ENCODE results near the gene RBBP6.

Gene RBBP6

DNA sequence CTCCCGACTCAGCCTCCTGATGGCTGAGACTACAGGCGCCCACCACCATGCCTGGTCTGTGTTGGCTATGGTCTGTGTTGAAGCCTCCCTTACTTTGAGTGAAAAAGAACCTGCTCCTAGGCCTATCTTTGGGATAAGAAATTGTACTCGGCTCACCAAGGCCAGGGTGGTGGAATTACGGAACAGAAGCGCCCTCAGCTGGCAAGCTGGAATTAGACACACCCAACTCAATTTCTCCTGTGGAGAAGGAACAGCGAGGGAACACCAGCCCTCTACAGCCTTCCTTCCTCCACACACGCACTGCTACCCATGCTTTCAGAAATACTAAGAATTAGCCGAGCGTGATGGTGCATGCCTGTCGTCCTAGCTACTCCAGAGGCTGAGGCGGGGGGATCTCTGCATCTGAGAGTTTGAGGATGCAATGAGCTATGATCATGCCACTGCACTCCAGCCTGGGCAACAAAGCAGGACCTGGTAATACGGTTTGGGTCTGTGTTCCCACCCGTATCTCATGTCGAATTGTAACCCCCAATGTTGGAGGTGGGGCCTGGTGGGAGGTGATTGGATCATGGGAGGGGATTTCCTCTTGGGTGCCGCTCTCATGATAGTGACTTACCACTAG lies 40.1 kb upstream of the RBBP6 start:
- Histone ChIP-seq H3K4me1 (ENCODE audit: control extremely low read depth in 1 of 4, control insufficient read depth in 4 of 4, insufficient read depth in 4 of 4, low read length in 3 of 4) (peaks cover 0 to 4% (median 2%) of the 10 kb centered on the region in 4 experiments), H3K9me3 (ENCODE audit: control extremely low read depth in 1 of 5, control insufficient read depth in 4 of 5, insufficient read depth in 2 of 5, low read depth in 1 of 5, low read length in 4 of 5) (no peaks in the 10 kb centered on the region), H3K27me3 (replicated peaks in 2 of 5; ENCODE audit: control insufficient read depth in 4 of 5, insufficient read depth in 5 of 5, low read length in 4 of 5) (peaks cover 0 to 7% (median 0%) of the 10 kb centered on the region in 5 experiments), H3K36me3 (ENCODE audit: control insufficient read depth in 4 of 4, insufficient read depth in 4 of 4, low read length in 3 of 4) (no peaks in the 10 kb centered on the region), H3K4me3 (ENCODE audit: control insufficient read depth in 1 of 7, extremely low read depth in 1 of 7, insufficient read depth in 4 of 7, low read depth in 2 of 7, low read length in 6 of 7) (no peak overlapping the region), H3K27ac (ENCODE audit: insufficient read depth in 1 of 2, low read depth in 1 of 2, low read length in 2 of 2, poor library complexity in 1 of 2, severe bottlenecking in 2 of 2) (no peak overlapping the region)
- CTCF ChIA-PET = interaction anchor here (0.7 to 2.2 kb wide), 6 partner anchors 10 to 821 kb away, joined by 3 to 8 read pairs (median 3); partner anchors contain the start of genes CACNG3 and PLK1
- 19% methylated on average over 9 of the region's 15 CpGs for WGBS (ENCODE audit: insufficient coverage)
- peak; percentile 14 to 43 (median 31) for DNase-seq
- POLR2A ChIA-PET = no interaction called here

DNA sequence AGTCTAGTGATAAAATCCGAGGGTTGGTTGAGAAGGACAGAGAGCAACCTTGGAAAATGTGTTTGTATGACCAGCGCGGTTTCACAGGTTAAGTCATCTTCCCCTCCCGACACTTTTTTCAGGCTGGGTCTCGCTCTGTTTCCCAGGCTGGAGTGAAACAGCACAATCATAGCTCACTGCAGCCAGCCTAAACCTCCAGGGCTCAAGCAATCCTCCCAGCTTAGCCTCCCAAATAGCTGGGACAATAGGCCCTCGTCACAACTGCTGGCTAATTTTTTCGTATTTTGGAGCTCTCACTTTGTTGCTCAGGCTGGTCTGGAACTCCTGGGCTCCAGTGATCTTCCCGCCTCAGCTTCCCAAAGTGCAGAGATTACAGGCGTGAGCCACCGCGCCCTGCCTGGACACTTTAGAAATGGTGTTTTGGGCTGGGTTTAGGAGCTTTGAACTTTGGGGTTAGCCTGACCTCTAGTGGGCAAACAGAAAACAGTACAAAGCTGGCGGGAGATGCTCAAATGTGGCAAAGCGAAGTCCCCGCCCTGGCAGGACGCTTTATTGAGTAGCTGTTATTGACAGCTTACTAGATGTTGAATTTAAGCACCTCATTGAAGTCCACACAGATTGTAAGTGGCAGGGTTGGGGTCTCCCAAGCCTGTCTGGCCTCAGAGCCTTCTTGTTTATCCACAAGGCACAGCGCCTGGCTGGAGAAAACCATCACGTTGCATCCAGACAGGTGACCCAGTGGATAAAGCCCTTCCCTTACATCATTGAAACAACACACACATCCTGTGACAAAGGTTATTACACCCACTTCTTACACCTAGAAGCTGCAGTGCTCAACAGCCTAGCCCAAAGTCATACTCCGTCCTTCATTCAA lies 34.7 kb upstream of the RBBP6 start:
- CTCF ChIA-PET = interaction anchor here (0.7 to 6.1 kb wide), 23 partner anchors 8 to 770 kb away, joined by 3 to 39 read pairs (median 3); no protein-coding TSS in a partner anchor
- peaks cover 0 to 2% (median 0%) of the 10 kb centered on the region in 5 experiments for H3K27me3 ChIP-seq (replicated peaks in 2 of 5; ENCODE audit: control insufficient read depth in 4 of 5, insufficient read depth in 5 of 5, low read length in 4 of 5)
- no peaks in the 10 kb centered on the region for H3K9me3 ChIP-seq (ENCODE audit: control extremely low read depth in 1 of 5, control insufficient read depth in 4 of 5, insufficient read depth in 2 of 5, low read depth in 1 of 5, low read length in 4 of 5)
- H3K27ac ChIP-seq (ENCODE audit: insufficient read depth in 1 of 2, low read depth in 1 of 2, low read length in 2 of 2, poor library complexity in 1 of 2, severe bottlenecking in 2 of 2) = no peak overlapping the region
- no peaks in the 10 kb centered on the region for H3K4me1 ChIP-seq (ENCODE audit: control extremely low read depth in 1 of 4, control insufficient read depth in 4 of 4, insufficient read depth in 4 of 4, low read length in 3 of 4)
- POLR2A ChIA-PET = no interaction called here
- peak; percentile 67 to 81 (median 70) for DNase-seq
- H3K4me3 ChIP-seq (ENCODE audit: control insufficient read depth in 1 of 7, extremely low read depth in 1 of 7, insufficient read depth in 4 of 7, low read depth in 2 of 7, low read length in 6 of 7) = no peak overlapping the region
- 52% methylated on average over 11 of the region's 18 CpGs for WGBS (ENCODE audit: insufficient coverage)
- H3K36me3 ChIP-seq (ENCODE audit: control insufficient read depth in 4 of 4, insufficient read depth in 4 of 4, low read length in 3 of 4) = no peaks in the 10 kb centered on the region

GRCh38 chr16:24505959-24506358 lies 33.4 kb upstream of the RBBP6 start:
- ChIA-PET CTCF (interaction anchor here (0.8 to 6.1 kb wide), 4 partner anchors 10 to 464 kb away, joined by 3 to 39 read pairs (median 14); no protein-coding TSS in a partner anchor), POLR2A (no interaction called here)
- H3K4me1 ChIP-seq (ENCODE audit: control extremely low read depth in 1 of 4, control insufficient read depth in 4 of 4, insufficient read depth in 4 of 4, low read length in 3 of 4) = no peaks in the 10 kb centered on the region
- H3K27ac ChIP-seq (ENCODE audit: insufficient read depth in 1 of 2, low read depth in 1 of 2, low read length in 2 of 2, poor library complexity in 1 of 2, severe bottlenecking in 2 of 2) = no peak overlapping the region
- no peak for DNase-seq
- no peak overlapping the region for H3K4me3 ChIP-seq (ENCODE audit: control insufficient read depth in 1 of 7, extremely low read depth in 1 of 7, insufficient read depth in 4 of 7, low read depth in 2 of 7, low read length in 6 of 7)
- no peaks in the 10 kb centered on the region for H3K9me3 ChIP-seq (ENCODE audit: control extremely low read depth in 1 of 5, control insufficient read depth in 4 of 5, insufficient read depth in 2 of 5, low read depth in 1 of 5, low read length in 4 of 5)
- H3K36me3 ChIP-seq (ENCODE audit: control insufficient read depth in 4 of 4, insufficient read depth in 4 of 4, low read length in 3 of 4) = no peaks in the 10 kb centered on the region
- WGBS (ENCODE audit: insufficient coverage) = 100% methylated on average over 1 of the region's 4 CpGs
- H3K27me3 ChIP-seq (replicated peaks in 2 of 5; ENCODE audit: control insufficient read depth in 4 of 5, insufficient read depth in 5 of 5, low read length in 4 of 5) = peaks cover 0 to 2% (median 0%) of the 10 kb centered on the region in 5 experiments

- Histone ChIP-seq H3K4me1 (ENCODE audit: control extremely low read depth in 1 of 4, control insufficient read depth in 4 of 4, insufficient read depth in 4 of 4, low read length in 3 of 4) (no peaks in the 10 kb centered on the region), H3K4me3 (ENCODE audit: control insufficient read depth in 1 of 7, extremely low read depth in 1 of 7, insufficient read depth in 4 of 7, low read depth in 2 of 7, low read length in 6 of 7) (no peak overlapping the region), H3K9me3 (ENCODE audit: control extremely low read depth in 1 of 5, control insufficient read depth in 4 of 5, insufficient read depth in 2 of 5, low read depth in 1 of 5, low read length in 4 of 5) (no peaks in the 10 kb centered on the region), H3K27me3 (replicated peaks in 2 of 5; ENCODE audit: control insufficient read depth in 4 of 5, insufficient read depth in 5 of 5, low read length in 4 of 5) (peaks cover 0 to 2% (median 0%) of the 10 kb centered on the region in 5 experiments), H3K27ac (ENCODE audit: insufficient read depth in 1 of 2, low read depth in 1 of 2, low read length in 2 of 2, poor library complexity in 1 of 2, severe bottlenecking in 2 of 2) (no peak overlapping the region), H3K36me3 (ENCODE audit: control insufficient read depth in 4 of 4, insufficient read depth in 4 of 4, low read length in 3 of 4) (no peaks in the 10 kb centered on the region)
- ChIA-PET POLR2A (interaction anchor here (0.6 kb wide), 1 partner anchor 649 kb away, joined by 3 read pairs; no protein-coding TSS in a partner anchor), CTCF (interaction anchor here (0.5 to 6.1 kb wide), 5 partner anchors 8 to 475 kb away, joined by 3 to 39 read pairs (median 3); no protein-coding TSS in a partner anchor)
- no peak for DNase-seq
- WGBS (ENCODE audit: insufficient coverage) = 100% methylated on average over 3 of the region's 5 CpGs
These were observed 31.3 kb upstream of the RBBP6 start for GRCh38 chr16:24507959-24508480.

DNA sequence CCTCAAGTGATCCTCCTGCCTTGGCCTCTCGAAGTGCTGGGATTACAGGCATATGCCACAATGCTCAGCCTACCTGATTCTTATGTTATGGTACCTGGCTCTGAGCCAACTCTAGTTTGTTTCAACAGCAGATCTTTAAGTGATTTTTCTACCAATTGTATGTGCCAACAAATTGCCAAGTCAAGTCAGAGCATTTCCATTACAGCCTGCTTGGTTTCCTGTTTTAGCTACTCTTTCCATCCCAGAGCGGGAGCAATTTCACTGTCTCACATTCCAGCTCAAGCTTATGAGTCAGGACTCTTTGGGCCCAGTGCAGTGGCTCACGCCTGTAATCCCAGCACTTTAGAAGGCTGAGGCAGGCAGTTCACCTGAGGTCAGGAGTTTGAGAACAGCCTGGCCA lies 30.8 kb upstream of the RBBP6 start:
- Histone ChIP-seq H3K36me3 (ENCODE audit: control insufficient read depth in 4 of 4, insufficient read depth in 4 of 4, low read length in 3 of 4) (no peaks in the 10 kb centered on the region), H3K27ac (ENCODE audit: insufficient read depth in 1 of 2, low read depth in 1 of 2, low read length in 2 of 2, poor library complexity in 1 of 2, severe bottlenecking in 2 of 2) (no peak overlapping the region), H3K27me3 (replicated peaks in 2 of 5; ENCODE audit: control insufficient read depth in 4 of 5, insufficient read depth in 5 of 5, low read length in 4 of 5) (peaks cover 0 to 2% (median 0%) of the 10 kb centered on the region in 5 experiments), H3K4me3 (ENCODE audit: control insufficient read depth in 1 of 7, extremely low read depth in 1 of 7, insufficient read depth in 4 of 7, low read depth in 2 of 7, low read length in 6 of 7) (no peak overlapping the region), H3K4me1 (ENCODE audit: control extremely low read depth in 1 of 4, control insufficient read depth in 4 of 4, insufficient read depth in 4 of 4, low read length in 3 of 4) (no peaks in the 10 kb centered on the region), H3K9me3 (ENCODE audit: control extremely low read depth in 1 of 5, control insufficient read depth in 4 of 5, insufficient read depth in 2 of 5, low read depth in 1 of 5, low read length in 4 of 5) (no peaks in the 10 kb centered on the region)
- ChIA-PET POLR2A (no interaction called here), CTCF (interaction anchor here (0.9 to 6.1 kb wide), 3 partner anchors 7 to 18 kb away, joined by 3 to 39 read pairs (median 3); no protein-coding TSS in a partner anchor)
- WGBS (ENCODE audit: insufficient coverage) = 95% methylated on average over 3 of the region's 3 CpGs
- DNase-seq = no peak

DNA sequence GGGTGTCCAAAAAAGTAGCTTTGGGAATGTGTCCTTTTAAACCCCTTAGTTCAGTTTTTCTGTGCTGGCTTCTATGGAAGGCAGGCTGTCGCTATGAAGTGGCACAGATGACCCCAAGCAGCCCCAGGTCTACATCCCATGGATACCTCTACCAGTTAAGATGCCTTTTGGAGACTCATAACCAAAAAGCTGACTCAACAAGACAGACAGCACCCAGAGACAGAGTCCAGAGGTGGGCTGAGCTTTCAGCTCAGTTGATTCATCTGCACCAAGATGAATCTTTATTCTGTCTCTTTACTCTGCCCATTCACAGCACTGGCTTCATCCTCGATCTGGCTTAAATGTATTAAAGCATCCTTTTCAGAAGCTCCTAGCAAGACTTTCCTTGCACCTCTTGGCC lies 29.8 kb upstream of the RBBP6 start:
- ChIA-PET CTCF (interaction anchor here (1.1 kb wide), 1 partner anchor 11 kb away, joined by 6 read pairs; no protein-coding TSS in a partner anchor), POLR2A (no interaction called here)
- no peaks in the 10 kb centered on the region for H3K36me3 ChIP-seq (ENCODE audit: control insufficient read depth in 4 of 4, insufficient read depth in 4 of 4, low read length in 3 of 4)
- H3K4me1 ChIP-seq (ENCODE audit: control extremely low read depth in 1 of 4, control insufficient read depth in 4 of 4, insufficient read depth in 4 of 4, low read length in 3 of 4) = no peaks in the 10 kb centered on the region
- no peak overlapping the region for H3K4me3 ChIP-seq (ENCODE audit: control insufficient read depth in 1 of 7, extremely low read depth in 1 of 7, insufficient read depth in 4 of 7, low read depth in 2 of 7, low read length in 6 of 7)
- H3K9me3 ChIP-seq (ENCODE audit: control extremely low read depth in 1 of 5, control insufficient read depth in 4 of 5, insufficient read depth in 2 of 5, low read depth in 1 of 5, low read length in 4 of 5) = no peaks in the 10 kb centered on the region
- H3K27ac ChIP-seq (ENCODE audit: insufficient read depth in 1 of 2, low read depth in 1 of 2, low read length in 2 of 2, poor library complexity in 1 of 2, severe bottlenecking in 2 of 2) = no peak overlapping the region
- H3K27me3 ChIP-seq (replicated peaks in 2 of 5; ENCODE audit: control insufficient read depth in 4 of 5, insufficient read depth in 5 of 5, low read length in 4 of 5) = peaks cover 0 to 2% (median 0%) of the 10 kb centered on the region in 5 experiments
- no peak for DNase-seq
- 92% methylated on average over 1 of the region's 2 CpGs for WGBS (ENCODE audit: insufficient coverage)
